Bronchial epithelial cell (primary cell): ENCODE measurements around the gene MEX3A. TPM values are rescaled to one million over a fixed set of nuclear protein-coding genes. Genes with fewer than 3 reads are reported as not detected.
"Not testable (repeated sequence)": the region's sequence is repeated elsewhere in the genome, so short reads cannot be mapped to it uniquely, and the experiment has no call there.

Experiments
- DNase-seq: peaks from one replicate; pipeline ENCODE4 v3.0.0-alpha.2; 2010; ENCODE audit warnings: low read depth
- FAIRE-seq: peaks from 2 replicates; lab custom pipeline; 2011; peaks lifted over from hg19 to GRCh38; lab: Jason Lieb, UNC
- H3K27me3 ChIP-seq: 2 replicates; pipeline ENCODE4 v1.5.1; 2011; ENCODE audit warnings: low read length; ENCODE audit not compliant: control insufficient read depth, insufficient read depth
- H3K36me3 ChIP-seq: 2 replicates; pipeline ENCODE4 v1.5.1; 2011; ENCODE audit warnings: low read length; ENCODE audit not compliant: control insufficient read depth, insufficient read depth
- H3K4me3 ChIP-seq: 2 replicates; pipeline ENCODE4 v1.5.1; 2011; ENCODE audit warnings: mild to moderate bottlenecking, low read depth, low read length, control low read depth
- total RNA-seq: library from RNA; depleted of rRNA; stranded (reverse); fragments of >200 nt; gene quantifications from 2 replicates; pipeline ENCODE4 v1.2.1, GENCODE V29; 2014
- TF ChIP-seq, protein P1 (sequence below): IDR thresholded peaks from 2 replicates; pipeline ENCODE4 v1.5.1; 2011; ENCODE audit warnings: mild to moderate bottlenecking, moderate library complexity, low read length, control low read depth, inconsistent platforms; ENCODE audit not compliant: insufficient read depth, severe bottlenecking

MEX3A gene
- total RNA-seq, 1 donor from 2014 or later = 0.53 TPM

DNA sequence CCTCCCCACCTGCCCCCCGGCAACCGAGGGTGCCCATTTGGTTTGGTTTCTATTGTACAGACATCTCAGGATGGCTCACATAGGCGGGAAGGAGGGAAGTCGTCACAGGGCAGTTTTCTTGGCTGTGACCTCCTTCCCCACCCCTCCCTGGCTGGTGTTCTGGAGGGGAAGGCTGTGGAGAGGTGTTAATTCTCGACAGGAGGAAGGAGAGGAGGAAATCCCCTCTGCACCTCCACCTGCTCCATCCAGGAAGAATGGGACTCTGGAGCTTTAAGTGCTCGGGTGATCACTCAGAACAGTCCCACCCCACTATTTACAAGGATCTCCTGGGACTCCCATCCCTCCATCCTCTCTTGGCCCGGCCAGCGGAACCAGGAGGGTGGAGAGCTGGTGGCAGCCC is 7.6 kb downstream of the MEX3A start:
- DNase-seq (no peak), FAIRE-seq (no peak)
- Histone ChIP-seq H3K27me3 (no peaks in the 10 kb centered on the region), H3K4me3 (no peak overlapping the region), H3K36me3 (peaks cover 6% of the 10 kb centered on the region)
- TF ChIP-seq, protein P1, sequence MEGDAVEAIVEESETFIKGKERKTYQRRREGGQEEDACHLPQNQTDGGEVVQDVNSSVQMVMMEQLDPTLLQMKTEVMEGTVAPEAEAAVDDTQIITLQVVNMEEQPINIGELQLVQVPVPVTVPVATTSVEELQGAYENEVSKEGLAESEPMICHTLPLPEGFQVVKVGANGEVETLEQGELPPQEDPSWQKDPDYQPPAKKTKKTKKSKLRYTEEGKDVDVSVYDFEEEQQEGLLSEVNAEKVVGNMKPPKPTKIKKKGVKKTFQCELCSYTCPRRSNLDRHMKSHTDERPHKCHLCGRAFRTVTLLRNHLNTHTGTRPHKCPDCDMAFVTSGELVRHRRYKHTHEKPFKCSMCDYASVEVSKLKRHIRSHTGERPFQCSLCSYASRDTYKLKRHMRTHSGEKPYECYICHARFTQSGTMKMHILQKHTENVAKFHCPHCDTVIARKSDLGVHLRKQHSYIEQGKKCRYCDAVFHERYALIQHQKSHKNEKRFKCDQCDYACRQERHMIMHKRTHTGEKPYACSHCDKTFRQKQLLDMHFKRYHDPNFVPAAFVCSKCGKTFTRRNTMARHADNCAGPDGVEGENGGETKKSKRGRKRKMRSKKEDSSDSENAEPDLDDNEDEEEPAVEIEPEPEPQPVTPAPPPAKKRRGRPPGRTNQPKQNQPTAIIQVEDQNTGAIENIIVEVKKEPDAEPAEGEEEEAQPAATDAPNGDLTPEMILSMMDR = no peak

DNA sequence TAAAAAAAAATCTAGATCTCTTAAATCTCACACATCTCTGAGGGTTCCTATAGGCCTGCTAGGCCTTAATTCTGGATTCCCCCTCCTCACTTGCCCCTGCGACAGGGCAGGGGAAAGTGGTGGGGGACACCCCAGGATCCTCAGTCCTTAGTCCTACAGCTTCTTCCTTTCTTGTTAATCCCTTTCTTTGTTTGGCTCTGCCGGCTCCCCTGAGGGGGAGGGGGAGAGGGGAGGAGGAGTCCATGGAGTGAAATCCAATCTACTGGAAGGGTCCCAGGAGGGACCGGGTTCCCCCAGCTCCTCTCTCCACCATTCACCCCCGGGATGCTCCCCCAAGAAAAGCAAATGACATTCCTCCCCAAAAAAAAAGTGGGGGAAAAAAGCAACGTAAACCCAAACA is 8.5 kb downstream of the MEX3A start:
- TF ChIP-seq, protein P1 = no peak
- DNase-seq (no peak), FAIRE-seq (no peak)
- H3K27me3 ChIP-seq = no peaks in the 10 kb centered on the region
- no peak overlapping the region for H3K4me3 ChIP-seq
- H3K36me3 ChIP-seq = peaks cover 10% of the 10 kb centered on the region

DNA sequence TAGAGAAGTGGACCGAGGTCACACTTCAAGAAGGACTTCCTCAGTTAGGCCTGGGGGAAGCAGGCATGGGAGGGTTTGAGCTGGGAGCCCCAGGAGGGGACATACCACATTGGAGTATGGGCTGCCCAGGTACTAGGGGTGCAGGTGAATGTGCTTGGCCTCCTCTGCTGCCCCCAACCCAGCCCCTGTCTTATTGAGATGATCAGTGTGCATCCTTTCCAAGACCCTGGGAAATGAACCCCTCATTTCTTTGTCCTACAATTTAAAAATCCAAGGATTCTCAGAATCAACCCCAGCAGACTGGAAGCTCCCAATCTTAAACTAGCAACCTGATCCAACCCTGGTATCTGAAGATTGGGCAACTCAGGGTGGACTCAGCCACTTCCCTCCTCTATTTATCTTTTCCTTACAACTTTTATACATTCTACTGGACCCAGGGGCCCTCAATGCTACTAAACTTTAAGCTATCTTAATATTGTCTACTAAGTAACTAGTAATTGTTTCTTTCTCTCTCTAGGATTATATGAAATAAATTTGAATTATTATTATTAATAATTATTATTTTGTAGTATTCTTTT is 9.1 kb downstream of the MEX3A start:
- no peak for DNase-seq
- Histone ChIP-seq H3K36me3 (peaks cover 11% of the 10 kb centered on the region), H3K27me3 (no peaks in the 10 kb centered on the region), H3K4me3 (no peak overlapping the region)
- FAIRE-seq = no peak
- TF ChIP-seq, protein P1 = no peak

DNA sequence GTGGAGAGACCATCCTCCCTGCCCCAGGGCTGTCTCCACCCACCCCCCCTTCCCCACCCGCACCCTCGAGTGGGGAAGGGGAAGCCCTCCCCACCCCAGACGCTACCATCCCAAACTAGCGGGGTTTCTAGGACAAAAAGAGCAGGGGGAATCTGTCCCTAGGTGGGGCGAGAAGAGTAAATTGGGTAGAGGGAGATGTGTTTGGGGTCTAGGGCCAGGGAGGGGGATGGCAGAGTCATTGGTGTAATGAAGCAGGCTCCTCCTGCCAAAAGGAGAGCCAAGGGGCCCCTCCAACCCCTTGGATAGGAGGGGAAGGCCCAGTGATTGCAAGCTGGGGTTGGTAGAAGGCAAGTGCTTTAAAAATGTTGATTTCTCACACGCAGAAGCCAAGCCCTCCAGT is 10.0 kb downstream of the MEX3A start:
- H3K27me3 ChIP-seq = no peaks in the 10 kb centered on the region
- peaks cover 13% of the 10 kb centered on the region for H3K36me3 ChIP-seq
- FAIRE-seq = no peak
- no peak for DNase-seq
- TF ChIP-seq, protein P1 = no peak
- no peak overlapping the region for H3K4me3 ChIP-seq

DNA sequence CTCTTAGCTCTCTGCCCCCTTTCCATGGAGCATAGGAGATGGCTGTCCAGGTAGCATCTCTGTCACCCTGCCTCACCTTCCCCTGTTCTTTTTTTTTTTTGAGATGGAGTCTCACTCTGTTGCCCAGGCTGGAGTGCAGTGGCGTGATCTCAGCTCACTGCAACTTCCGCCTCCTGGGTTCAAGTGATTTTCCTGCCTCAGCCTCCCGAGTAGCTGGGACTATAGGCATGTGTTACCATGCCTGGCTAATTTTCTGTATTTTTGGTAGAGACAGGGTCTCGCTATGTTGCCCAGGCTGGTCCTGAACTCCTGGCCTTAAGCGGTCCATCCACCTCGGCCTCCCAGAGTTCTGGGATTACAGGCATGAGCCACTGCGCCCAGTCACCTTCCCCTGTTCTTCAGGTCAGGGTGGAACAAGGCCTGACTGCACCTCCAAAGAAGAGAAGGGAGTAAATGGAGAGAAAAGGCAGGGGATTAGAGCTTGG is 10.9 kb downstream of the MEX3A start:
- H3K27me3 ChIP-seq, DNase-seq, H3K4me3 ChIP-seq, FAIRE-seq: not testable (repeated sequence)
- peaks cover 13% of the 10 kb centered on the region for H3K36me3 ChIP-seq

DNA sequence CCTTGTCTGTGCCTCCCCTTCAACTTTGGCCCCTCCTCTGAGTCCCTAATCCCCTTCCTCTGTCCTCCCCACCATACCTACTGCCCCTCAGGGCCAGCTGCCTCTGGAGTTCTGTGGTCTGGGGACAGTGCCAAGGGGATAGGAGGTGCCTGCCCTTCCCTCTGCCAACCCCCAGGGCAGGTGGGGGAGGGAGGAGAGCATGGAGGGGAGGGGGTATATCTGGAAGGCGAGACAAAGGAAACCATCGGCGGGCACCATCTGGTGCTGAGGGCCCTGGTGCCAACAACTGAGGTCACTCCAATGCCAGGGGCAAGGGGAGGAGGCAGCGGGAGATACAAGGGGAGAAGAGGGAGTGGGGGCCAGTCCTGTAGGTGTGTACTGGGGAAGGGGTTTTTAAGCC is 11.7 kb downstream of the MEX3A start:
- no peak for DNase-seq
- Histone ChIP-seq H3K36me3 (peaks cover 13% of the 10 kb centered on the region), H3K4me3 (no peak overlapping the region), H3K27me3 (no peaks in the 10 kb centered on the region)
- TF ChIP-seq, protein P1 = no peak
- FAIRE-seq = no peak
